PC-9 (cell line): ENCODE measurements around the gene INSYN2A. TPM values are rescaled to one million over a fixed set of nuclear protein-coding genes. Genes with fewer than 3 reads are reported as not detected.

Source experiments
- BruUV-seq: library from RNA; stranded (reverse); fragments of 400-500 nt; replicated peaks from 2 replicates; lab custom pipeline; 2021; lab: Mats Ljungman, UMichigan
- CTCF ChIA-PET: fragments of 300-600 bp; sonication (Branson Sonifier 250); formaldehyde crosslinking; loops from one replicate; lab custom pipeline; 2022; ENCODE audit warnings: antibody characterized with exemption; lab: Charles Lee
- POLR2A ChIA-PET: fragments of 300-600 bp; sonication (Branson Sonifier 250); formaldehyde crosslinking; loops from one replicate; lab custom pipeline; 2022; ENCODE audit warnings: antibody characterized with exemption; ENCODE audit not compliant: unreplicated experiment; lab: Charles Lee
- DNase-seq, 2 experiments: peaks; one replicate each; pipeline versions ENCODE4 v3.0.0 to v3.0.0-alpha.2; 2015 to 2022; ENCODE audit warnings: mixed read lengths in 1 of 2
- H2AFZ ChIP-seq: fragments of 200-600 bp; sonication (generic); 2 replicates; pipeline ENCODE4 v1.8.1; 2017; ENCODE audit warnings: antibody characterized with exemption
- H3F3A ChIP-seq: fragments of 200-600 bp; sonication (generic); 2 replicates; pipeline ENCODE4 v1.8.1; 2017; ENCODE audit warnings: antibody characterized with exemption, mild to moderate bottlenecking, low read depth; ENCODE audit not compliant: insufficient read depth
- H3K27ac ChIP-seq: fragments of 200-600 bp; sonication (generic); 2 replicates; pipeline ENCODE4 v1.6.1; 2016; ENCODE audit warnings: mixed run types
- H3K27me3 ChIP-seq: fragments of 200-600 bp; sonication (generic); 2 replicates; pipeline ENCODE4 v1.6.1; 2016; ENCODE audit warnings: low read depth, mixed run types; ENCODE audit not compliant: insufficient read depth
- H3K36me3 ChIP-seq: fragments of 200-600 bp; sonication (generic); 2 replicates; pipeline ENCODE4 v1.6.1; 2016; ENCODE audit warnings: low read depth, mixed run types
- H3K4me1 ChIP-seq: fragments of 200-600 bp; sonication (generic); replicated peaks from 2 replicates; pipeline ENCODE4 v1.6.1; 2016; ENCODE audit warnings: mixed run types; ENCODE audit not compliant: insufficient read depth
- H3K4me2 ChIP-seq: fragments of 200-600 bp; sonication (generic); 2 replicates; pipeline ENCODE4 v1.6.1; 2017; ENCODE audit warnings: mixed run types
- H3K4me3 ChIP-seq: fragments of 200-600 bp; sonication (generic); 2 replicates; pipeline ENCODE4 v1.6.1; 2016; ENCODE audit warnings: mixed run types
- H3K79me2 ChIP-seq: fragments of 200-600 bp; sonication (generic); 2 replicates; pipeline ENCODE4 v1.6.1; 2017; ENCODE audit warnings: low read depth, mixed run types
- H3K9me2 ChIP-seq: fragments of 200-600 bp; sonication (generic); 2 replicates; pipeline ENCODE4 v1.8.1; 2017; ENCODE audit warnings: mild to moderate bottlenecking; ENCODE audit not compliant: insufficient read depth
- H3K9me3 ChIP-seq: fragments of 200-600 bp; sonication (generic); 2 replicates; pipeline ENCODE4 v1.8.1; 2016; ENCODE audit warnings: low read depth; ENCODE audit not compliant: insufficient read depth
- H4K20me1 ChIP-seq: fragments of 200-600 bp; sonication (generic); 2 replicates; pipeline ENCODE4 v1.8.1; 2017; ENCODE audit not compliant: insufficient read depth
- CTCF ChIP-seq: fragments of 200-600 bp; sonication (generic); conservative IDR thresholded peaks from 2 replicates; pipeline ENCODE4 v1.6.1; 2017; ENCODE audit warnings: mixed run types, antibody characterized with exemption, mild to moderate bottlenecking, moderate library complexity
- EZH2 ChIP-seq: fragments of 200-600 bp; sonication (generic); IDR thresholded peaks from 2 replicates; pipeline ENCODE4 v1.8.0; 2017; ENCODE audit warnings: antibody characterized with exemption, low read depth
- intact Hi-C: fragments of 100-400 bp; cut with micrococcal nuclease; formaldehyde crosslinking; loops from one replicate; pipeline ENCODE4 v1.10.0; 2022; ENCODE audit not compliant: unreplicated experiment
- total RNA-seq: library from RNA; stranded (reverse); gene quantifications from 2 replicates; pipeline ENCODE4 v1.2.3, GENCODE V29; 2021

The INSYN2A gene
- total RNA-seq, 1 experiment from 2014 or later: not detected

GRCh38 chr10:127158662-127159061 lies 37.7 kb downstream of the INSYN2A start:
- Histone ChIP-seq H3K36me3 (no peaks in the 10 kb centered on the region), H3K27ac (no peak overlapping the region), H3K4me3 (no peak overlapping the region), H3K9me2 (no peaks in the 10 kb centered on the region), H3F3A (no peaks in the 10 kb centered on the region), H3K79me2 (no peaks in the 10 kb centered on the region), H3K4me1 (no peaks in the 10 kb centered on the region), H2AFZ (no peak overlapping the region), H3K4me2 (no peak overlapping the region), H3K27me3 (no peaks in the 10 kb centered on the region), H4K20me1 (no peaks in the 10 kb centered on the region), H3K9me3 (no peaks in the 10 kb centered on the region)
- no TSS peak for BruUV-seq
- CTCF ChIA-PET: no interaction called here
- TF ChIP-seq EZH2 (no peak), CTCF (no peak)
- intact Hi-C loops: no loop called here
- no peak for DNase-seq
- POLR2A ChIA-PET: no interaction called here

GRCh38 chr10:127157506-127158200 lies 38.7 kb downstream of the INSYN2A start:
- no peak overlapping the region for H3K4me2 ChIP-seq
- H3K79me2 ChIP-seq: no peaks in the 10 kb centered on the region
- ChIA-PET CTCF (interaction anchor here (0.6 kb wide), 1 partner anchor 16 kb away, joined by 3 read pairs; no protein-coding TSS in a partner anchor), POLR2A (no interaction called here)
- TF ChIP-seq CTCF (no peak), EZH2 (no peak)
- no peaks in the 10 kb centered on the region for H3K36me3 ChIP-seq
- no peak overlapping the region for H3K27ac ChIP-seq
- no peaks in the 10 kb centered on the region for H3K9me3 ChIP-seq
- H3K9me2 ChIP-seq: no peaks in the 10 kb centered on the region
- H3F3A ChIP-seq: no peaks in the 10 kb centered on the region
- H2AFZ ChIP-seq: no peak overlapping the region
- no peak overlapping the region for H3K4me3 ChIP-seq
- DNase-seq: no peak
- intact Hi-C loops: no loop called here
- no peaks in the 10 kb centered on the region for H4K20me1 ChIP-seq
- H3K27me3 ChIP-seq: no peaks in the 10 kb centered on the region
- no TSS peak for BruUV-seq
- 0 out of 2 replicates have a peak, but pooled peaks cover under 1% of the 10 kb centered on the region for H3K4me1 ChIP-seq

GRCh38 chr10:127157089-127157488 lies 39.3 kb downstream of the INSYN2A start:
- no peaks in the 10 kb centered on the region for H4K20me1 ChIP-seq
- no peak overlapping the region for H3K4me3 ChIP-seq
- no peak for DNase-seq
- no peaks in the 10 kb centered on the region for H3K79me2 ChIP-seq
- no peak overlapping the region for H2AFZ ChIP-seq
- POLR2A ChIA-PET: no interaction called here
- no peaks in the 10 kb centered on the region for H3F3A ChIP-seq
- H3K4me1 ChIP-seq: peaks cover 6% of the 10 kb centered on the region; the same call in 1 of the 2 replicates
- TF ChIP-seq CTCF: no peak
- TF ChIP-seq EZH2: no peak
- CTCF ChIA-PET: no interaction called here
- no peak overlapping the region for H3K27ac ChIP-seq
- no peaks in the 10 kb centered on the region for H3K9me3 ChIP-seq
- no TSS peak for BruUV-seq
- H3K27me3 ChIP-seq: no peaks in the 10 kb centered on the region
- no peak overlapping the region for H3K4me2 ChIP-seq
- no peaks in the 10 kb centered on the region for H3K9me2 ChIP-seq
- intact Hi-C loops: no loop called here
- no peaks in the 10 kb centered on the region for H3K36me3 ChIP-seq
